ENCODE results near the gene STK38.
"Not testable (repeated sequence)": the region's sequence is repeated elsewhere in the genome, so short reads cannot be mapped to it uniquely, and the experiment has no call there.

The STK38 gene

DNA sequence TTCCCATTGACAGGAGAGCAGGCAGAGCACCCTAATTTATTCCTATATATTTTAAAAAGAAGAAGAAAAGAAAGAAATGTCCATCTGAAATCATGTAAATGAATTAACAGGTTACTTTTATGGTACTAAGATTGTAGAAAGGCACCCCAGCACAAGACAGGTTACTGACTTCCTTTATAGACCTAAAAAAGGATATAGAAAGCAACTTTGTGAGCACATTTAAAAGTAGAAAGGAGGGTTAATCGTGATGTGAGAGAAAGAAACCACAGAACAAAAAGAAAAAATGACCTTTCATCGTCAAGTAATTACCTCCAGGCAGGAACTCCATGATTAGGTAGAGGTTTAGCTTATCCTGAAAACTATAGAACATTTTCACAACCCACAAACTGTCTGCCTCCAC is 29.9 kb downstream of the STK38 start:
- no peak for DNase-seq

DNA sequence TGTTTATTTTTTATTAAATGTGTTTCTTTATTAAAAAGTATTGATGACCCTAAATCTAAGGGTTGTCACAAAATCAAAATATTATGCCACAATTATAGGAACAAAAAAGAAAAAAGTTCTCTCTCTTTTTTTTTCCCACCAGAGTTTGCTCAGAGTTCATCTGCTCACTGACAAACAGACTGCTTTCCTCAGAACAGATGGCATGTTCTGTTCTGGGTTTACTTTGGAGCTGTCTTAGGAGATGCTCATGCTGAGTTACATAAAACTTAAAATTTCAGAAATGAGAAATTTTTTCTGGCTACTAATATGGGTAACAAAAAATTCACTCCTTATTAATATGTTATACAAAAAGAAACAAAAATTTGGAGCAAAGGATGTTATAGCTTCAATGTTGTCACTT is 30.3 kb downstream of the STK38 start:
- no peak for DNase-seq

DNA sequence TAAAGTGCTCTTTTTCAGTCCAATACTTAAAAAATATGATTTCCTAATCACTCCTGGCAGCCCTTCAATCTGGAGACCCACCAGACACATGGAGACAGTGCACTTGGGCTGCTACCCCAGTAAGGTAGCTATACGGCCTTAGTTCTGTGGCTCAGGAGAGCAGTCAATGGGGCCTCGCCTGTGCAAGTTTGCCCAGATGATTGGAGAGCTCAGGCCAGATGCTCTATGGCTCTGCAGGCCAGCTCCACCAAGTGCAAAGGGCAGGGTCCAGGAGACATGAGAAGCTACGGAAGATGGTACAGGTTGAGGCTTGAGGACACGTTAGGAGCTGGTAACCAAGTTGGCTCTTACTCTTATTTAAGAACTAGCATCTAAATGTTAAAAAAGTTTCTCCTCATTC is 30.7 kb downstream of the STK38 start:
- no peak for DNase-seq

DNA sequence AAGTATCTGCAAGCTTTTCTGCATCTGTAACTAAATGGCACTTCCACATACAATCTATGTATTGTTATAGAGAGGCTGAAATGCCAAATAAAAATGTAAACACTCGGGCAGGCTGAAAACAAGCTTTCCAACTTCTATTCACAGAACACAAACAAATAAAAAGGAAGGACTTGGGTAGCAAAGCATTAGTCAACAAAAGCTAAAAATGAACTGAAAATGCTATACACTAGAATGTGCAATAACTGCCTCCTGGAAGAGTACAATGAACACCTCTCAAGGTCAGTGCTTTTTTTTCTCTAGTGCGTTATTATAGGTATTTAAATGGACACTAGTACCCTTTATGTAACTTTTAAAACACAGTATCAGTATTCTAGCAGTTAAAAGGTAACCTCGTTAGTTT is 31.4 kb downstream of the STK38 start:
- no peak for DNase-seq

DNA sequence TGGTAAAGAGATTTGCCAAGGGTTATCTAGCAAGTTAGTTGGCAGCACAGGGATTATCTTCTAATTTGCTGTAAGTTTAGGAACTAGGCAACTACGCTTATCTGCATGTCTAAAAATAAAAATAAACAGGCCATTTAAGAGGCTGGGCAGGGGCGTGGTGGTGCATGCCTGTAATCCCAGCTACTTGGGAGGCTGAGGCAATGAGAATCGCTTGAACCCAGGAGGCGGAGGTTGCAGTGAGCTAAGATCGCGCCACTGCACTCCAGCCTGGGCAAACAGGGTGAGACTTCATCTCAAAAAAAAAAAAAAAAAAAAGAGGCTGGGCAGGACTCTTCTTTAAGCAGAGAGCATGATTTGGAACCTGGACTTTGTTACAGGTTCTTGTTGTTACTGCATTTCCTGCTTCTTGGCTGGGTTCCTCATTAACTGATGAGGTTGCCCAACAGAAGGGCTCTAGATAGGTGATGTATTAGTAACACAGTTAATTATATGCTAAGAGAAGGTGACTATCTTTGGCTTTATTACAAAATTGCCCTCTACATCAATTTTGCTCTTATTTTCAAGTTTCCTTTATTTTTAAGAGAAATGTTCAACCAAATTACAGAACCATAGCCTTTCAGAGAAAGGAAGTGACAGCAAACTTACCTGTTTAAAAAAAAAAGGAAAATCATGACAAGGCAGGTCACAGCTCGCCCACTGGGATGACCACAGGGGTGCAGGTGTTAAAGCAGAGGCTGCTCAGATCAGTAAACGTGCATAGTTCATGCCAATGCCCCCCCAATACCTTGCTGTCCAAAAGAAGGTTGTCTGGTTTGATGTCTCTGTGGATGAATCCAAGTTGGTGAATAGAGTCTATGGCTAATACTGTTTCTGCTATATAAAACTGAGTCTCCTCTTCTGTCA is 32.5 kb downstream of the STK38 start:
- DNase-seq, result no peak

DNA sequence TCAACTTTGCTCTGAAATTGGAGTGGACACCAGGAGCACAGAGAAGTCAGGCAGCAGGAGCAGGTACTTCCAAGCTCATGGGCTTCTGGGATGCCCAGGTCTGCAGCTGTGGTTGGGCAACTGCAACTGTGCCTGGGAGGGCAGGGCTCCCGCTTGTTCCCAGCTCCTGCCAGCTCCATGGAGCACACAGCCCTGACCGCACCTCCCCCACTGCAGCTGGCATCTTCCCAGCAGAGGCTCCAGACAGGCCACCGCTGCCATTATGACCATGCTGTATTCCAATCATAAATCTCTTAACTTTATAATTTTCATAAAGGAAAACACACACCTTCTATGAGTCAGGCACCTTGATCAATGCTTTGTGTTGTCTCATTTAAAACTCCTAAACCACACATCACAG is 36.9 kb downstream of the STK38 start:
- DNase-seq, result no peak

DNA sequence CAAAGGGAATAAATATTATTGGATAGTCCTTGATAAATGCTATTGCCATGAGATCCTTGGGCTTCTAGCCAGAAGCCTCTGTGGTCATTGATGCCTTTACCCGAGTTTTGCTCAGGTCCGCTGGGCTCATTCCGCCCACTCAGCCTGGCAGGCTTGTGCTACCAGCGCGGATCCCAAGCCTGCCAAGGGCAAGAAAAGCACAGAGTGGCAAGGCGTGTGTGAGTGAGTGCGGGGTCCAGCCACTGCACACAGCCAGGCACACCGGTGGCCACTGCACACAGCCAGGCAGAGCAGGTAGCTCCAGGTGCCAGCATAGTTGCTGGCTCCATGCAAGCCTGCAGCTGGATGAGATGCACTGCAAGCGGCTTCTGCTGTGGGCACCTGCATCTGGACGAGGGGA is 38.7 kb downstream of the STK38 start:
- DNase-seq, result no peak

DNA sequence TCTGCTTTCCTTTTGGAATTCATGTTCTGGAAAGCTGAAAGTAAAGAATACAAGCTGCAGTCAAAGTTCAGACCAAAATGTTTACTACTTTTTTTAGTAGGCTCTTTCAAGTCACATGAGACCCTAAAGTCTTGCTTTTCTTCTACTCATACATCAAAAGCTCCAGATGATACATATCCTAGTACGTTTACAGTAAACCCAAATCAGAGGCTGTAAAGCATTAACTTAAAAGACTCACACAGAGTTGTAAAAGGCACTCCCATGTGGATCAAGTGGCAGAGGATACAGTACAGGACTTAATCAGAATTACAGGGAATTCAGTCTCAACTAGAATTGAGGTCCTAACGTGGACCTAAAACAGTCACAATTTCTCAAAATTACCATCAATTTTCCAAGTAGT is 40.7 kb downstream of the STK38 start:
- DNase-seq, result no peak

DNA sequence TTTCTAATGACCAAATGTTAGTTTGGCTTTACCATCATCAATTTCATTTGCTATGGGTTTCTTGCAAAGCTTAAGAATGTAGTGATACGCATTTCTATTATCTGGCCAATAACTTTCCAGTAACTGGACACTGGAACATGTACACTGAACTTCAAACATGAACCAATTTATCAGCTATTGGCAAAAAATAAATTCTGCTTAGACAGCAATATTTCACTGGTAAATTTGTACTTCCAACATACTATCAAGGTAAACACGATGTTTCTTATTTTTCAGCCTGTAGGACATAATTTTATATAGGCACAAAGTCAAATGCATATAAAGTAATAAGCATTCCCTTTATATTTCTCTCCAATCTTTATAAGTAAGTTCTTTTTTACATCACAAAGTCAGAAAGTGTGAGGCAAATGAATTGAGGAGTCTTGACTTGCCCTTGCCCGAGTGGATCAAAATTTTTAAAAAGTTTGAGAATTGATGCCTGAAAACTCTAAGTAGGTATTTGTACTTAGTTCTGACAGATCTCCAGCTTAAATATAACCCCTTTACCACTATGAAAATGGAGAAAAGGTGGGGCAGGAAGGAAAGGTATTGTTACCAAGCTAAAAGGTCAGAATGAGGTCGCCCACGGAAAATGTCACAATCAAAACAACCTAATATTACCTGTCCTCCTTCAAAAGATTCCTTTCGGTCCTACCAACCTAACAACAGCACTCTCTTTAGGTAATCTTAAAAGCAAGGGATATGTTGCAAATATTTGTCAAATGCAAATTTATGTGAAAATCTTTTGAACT is 41.3 kb downstream of the STK38 start:
- DNase-seq, result no peak

DNA sequence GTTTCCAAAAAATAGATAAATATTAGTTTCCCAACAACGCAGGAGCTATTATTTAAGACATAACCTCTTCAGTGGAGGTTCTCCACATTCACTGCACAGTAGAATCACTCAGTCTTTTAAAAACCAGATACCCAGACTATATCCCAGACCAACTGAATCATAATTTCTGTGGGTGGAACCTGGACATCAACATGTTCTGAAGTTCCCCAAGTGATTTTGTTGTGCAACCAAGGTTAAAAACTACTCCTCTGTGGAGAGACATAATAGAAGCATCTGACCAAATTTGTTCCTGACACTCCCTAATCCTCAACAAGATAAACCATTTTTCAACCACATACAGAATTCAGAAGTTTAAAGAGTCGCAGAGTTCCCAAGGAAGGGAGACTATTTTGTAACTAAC is 42.3 kb downstream of the STK38 start:
- no peak for DNase-seq

DNA sequence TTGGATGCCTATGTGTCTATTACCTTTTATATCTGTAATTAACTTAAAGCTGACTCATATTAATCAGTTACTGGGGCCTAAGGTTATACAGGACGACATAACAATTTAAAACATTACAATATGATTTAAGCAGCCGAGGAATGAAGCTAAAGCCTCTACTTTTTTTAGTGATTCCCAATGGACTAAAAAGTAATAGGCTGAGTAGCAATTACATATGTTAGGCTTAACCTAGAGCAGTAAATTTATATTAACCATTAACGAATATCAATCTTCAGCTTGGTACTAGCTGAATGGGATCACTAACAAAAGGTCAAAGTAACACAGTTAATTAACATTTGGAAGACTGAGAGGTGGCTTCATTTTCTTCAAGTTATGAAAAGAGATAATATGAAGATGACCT is 43.1 kb downstream of the STK38 start:
- no peak for DNase-seq

DNA sequence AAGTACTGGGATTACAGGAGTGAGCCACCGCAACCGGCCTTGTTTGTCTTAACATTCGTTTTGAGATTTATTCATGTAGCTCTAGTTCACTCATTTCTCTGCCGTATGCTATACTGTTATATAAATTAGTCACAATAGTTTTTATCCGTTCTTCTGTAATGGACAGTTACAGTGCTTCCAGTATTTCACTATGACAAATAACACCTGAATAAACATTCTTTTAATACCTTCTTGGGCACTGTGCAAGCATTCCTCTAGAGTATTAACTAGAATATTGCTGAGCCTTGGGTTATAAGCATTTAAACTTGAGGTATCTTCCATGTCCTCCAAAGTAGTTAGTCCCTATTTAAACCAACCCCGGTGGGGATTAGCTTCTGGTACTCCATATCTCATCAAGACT is 45.6 kb downstream of the STK38 start:
- no peak for DNase-seq

DNA sequence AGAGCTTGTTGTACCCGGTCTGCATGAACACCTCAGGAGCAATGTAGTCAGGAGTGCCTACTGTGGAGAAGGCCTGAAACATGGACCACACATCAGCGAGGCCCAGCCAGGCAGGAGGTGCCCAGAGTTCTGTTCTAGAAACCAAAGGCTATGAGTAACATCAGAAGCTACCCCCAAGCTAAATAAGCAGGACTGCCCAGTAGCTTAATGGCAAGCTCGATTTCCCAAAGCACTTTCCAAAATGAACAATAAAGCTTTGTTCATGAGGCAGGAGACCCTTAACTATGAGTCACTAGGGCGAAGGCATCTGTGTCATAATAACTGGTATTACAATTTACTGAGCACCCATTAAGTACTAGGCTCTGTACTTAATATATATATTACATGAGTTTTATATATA is 47.4 kb downstream of the STK38 start:
- DNase-seq, result no peak

DNA sequence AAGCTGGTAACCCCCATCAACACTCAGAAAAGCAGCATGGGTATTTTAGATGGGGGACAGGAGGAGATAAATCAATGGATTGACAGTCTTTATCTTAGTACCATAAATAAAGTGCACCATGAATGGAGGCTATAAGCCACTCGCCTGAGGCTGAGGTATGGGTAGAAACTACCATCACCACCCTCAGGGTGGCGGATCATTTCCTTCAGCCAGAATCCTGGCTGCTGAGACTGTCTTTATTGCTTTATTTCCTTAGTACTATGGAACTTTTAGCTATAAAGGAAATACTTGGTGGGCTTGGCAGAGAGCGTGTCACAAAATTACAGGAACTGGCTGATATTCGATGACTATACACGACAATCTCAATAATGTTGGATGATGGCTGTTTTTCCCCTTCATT is 52.2 kb downstream of the STK38 start:
- DNase-seq, result no peak

DNA sequence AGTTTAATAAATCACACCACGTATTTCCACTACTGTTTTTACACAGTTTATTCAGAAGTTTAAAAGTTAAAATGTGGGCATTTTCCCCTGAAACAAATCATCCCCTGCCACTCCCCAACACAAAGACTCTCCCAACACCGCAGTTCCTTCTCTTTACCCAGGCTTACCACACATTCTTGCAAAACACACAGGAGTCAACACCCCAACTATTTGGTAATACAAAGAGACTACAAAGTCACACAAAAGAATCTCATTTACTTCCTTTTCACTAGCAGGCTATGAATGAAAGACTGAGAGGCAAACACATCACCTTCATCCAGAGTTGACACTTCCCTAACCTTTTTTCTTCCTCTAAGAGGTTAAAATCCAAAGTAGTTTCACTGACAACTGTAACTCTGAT is 53.4 kb downstream of the STK38 start:
- no peak for DNase-seq

DNA sequence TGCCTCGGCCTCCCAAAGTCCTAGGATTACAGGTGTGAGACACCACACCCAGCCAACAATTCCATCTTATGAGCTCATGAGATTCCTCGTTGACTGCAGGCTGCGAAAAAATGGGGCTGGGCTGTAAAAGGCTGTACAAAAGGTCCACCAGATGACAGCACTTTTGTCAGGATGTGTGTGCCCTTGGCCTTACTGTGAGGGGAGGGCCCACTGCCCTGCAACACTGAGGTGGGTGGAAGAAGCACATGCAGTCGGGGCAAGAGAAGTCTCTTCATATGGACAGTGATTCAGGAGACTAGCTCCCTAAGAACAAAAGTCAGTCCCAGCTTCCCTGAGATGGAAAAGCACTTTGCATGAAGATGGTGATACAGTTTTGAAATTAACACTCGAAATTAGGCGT is 54.0 kb downstream of the STK38 start:
- DNase-seq, result no peak

DNA sequence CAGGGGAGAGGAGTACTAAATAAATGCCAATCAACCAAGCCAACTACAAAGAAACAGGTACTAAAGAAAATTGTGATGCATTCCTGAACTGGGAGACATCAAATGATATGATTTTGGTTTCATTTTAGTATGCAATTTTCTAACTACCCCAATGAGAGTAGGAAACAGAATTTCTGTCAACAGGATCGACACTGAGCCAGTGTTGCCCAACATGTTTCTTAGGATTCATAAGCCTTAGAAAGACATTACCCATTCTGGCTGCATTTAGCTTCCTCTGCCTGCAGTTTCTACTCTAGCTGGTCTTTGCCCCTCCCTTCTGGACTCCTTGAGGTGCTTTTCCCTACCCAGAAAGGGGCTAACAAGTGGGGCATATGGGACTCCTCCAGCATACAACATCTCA is 54.7 kb downstream of the STK38 start:
- DNase-seq, result no peak

DNA sequence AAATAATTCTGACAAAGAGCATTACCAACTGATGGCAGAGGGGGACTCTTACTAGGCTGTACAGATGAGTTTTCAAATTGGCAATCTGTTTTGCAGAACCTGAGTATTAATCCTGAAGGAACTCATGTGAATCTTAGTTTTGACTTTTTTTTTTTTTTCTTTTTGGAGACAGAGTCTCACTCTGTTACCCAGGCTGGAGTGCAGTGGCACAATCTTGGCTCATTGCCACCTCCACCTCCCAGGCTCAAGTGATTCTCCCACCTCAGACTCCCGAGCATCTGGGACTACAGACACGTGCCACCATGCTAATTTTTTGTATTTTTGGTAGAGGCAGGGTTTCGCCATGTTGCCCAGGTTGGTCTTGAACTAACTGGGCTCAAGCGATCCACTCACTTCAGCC is 55.2 kb downstream of the STK38 start:
- no peak for DNase-seq

DNA sequence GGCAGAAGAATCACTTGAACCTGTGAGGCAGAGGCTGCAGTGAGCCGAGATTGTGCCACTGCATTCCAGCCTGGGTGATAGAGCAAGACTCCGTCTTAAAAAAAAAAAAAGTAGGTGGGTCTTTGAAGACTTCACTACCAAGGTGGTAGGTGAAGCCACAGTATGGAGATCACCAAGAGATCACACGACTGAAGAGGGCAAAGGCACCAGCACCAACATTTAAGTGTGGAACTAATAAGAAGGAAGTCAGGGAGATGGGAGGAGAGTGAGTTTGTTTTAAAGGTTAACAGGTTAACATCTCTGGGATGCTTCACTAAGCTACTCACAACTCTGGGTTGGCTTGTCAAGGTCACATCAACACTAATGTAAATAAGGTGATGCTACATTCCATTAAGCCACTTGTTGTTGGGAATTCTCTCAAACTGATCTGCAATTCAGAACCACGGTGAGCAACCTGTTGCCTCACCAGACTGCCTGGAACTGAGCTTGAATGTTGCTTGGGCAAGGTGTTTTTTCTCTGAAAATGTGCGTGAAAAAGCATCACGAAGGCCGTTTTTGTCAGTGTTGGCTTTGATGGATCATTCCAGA is 55.8 kb downstream of the STK38 start:
- DNase-seq, result no peak

DNA sequence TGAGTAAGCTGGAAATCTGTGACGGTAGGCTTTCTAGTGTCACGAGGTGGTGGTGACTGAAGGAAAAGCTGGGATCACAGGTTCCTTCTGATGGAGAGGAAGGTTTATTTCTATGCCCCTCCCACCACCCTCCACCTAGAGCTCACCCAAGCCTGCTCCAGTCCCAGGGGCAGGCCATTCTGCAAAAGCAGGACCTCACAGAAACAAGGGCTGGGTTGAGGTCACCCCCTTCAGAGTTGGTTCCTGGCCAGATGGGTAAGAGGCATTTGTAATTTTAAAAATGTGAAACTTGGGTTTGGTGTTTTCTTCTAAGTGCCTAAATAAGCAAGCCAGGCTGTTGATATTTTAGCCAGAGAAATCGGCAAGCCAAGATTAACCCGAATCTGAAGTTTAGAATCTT is 57.9 kb downstream of the STK38 start:
- DNase-seq, result no peak

DNA sequence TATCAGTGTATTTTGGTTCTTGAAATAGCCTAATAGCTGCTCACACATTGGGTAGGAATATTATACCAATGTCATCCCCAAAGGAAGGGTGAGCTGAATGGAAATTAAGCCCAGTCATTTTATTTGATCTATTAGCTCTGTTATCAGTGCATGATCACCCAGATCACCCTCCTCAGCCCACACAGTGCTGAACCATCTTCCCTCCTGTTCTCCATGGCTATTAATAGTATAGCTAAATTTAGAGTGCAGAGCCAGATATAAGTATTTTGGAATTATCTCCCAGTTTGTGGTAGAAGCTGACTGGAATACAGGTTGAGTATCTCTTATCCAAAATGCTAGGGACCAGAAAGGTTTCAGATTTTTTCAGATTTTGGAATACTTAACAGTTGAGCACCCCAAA is 59.1 kb downstream of the STK38 start:
- DNase-seq, result no peak

DNA sequence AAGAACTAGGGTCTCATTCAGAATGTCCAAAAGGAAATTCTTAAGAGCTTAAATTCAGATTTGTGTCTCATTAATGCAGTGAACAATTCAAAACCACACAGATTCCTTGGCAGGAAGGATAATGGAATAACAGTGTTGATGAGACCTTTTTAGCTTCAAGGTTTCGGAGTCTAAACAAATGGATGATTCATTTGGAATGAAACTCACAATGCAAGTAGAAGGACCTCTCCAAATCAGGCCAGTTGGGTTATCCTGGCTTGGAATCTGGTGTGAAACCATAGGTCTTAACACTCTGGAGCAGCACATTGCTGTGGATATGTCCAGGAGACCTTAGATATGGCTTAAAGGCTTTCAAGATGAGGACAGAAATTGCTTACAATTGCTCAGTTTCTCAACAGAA is 59.6 kb downstream of the STK38 start:
- DNase-seq, result no peak

DNA sequence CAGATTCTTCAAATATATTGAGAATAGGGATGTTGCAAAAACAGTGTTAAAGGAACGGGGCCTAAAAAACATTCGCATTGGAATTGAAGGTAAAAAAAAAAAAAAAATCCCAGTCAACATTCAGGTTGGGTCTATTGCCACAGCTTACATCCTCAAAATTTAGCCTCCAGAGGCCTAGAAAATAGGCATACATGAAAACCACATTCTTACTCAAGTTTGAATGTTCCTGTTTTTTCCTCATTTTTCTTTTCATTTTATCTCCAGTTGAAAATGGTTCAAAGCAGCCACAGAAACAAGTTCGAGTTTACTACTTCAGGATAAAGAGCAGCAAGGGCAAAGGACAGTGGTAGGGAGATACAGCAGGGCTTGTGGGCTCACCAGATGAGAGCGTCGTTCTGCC is 62.5 kb downstream of the STK38 start:
- no peak for DNase-seq

DNA sequence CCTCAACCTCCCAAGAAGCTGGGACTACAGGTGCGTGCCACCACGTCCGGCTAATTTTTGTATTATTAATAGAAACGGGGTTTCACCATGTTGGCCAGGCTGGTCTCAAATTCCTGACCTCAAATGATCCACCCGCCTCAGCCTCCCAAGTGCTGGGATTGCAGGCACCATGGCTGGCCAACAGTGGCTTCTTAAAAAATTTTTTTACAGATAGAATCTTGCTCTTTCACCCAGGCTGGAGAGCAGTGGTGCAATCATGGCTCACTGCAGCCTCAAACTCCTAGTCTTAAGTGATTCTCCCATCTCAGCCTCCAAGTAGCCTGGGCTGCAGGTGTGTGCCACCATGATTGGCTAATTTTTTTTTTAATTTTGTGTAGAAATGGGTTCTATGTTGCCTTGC is 64.0 kb downstream of the STK38 start:
- not testable (repeated sequence) for DNase-seq

All from bone marrow (tissue), 2 donors.